HepG2 (cell line): ENCODE data around the gene ELL. TPM values are rescaled to one million over a fixed set of nuclear protein-coding genes. Genes with fewer than 3 reads are reported as not detected.

ENCODE experiments used
- ATAC-seq: fragments of 200-7000 bp; cut with Tn5 transposase; 3 replicates; pipeline ENCODE4 v1.9.1; 2020; ENCODE audit warnings: mild to moderate bottlenecking, moderate library complexity
- BruUV-seq: library from RNA; stranded (reverse); fragments of 400-500 nt; replicated peaks from 2 replicates; lab custom pipeline; 2021; lab: Mats Ljungman, UMichigan
- CTCF ChIA-PET: fragments of 300-600 bp; formaldehyde crosslinking; extraction: SDS; loops from one replicate; lab custom pipeline; 2021; ENCODE audit warnings: low total read pairs, inconsistent platforms, low intra/inter-chr PET ratio; lab: Yijun Ruan, JAX
- POLR2A ChIA-PET: fragments of 350-600 bp; sonication (Branson Sonifier 250); formaldehyde crosslinking; loops from one replicate; lab custom pipeline; 2020; ENCODE audit warnings: antibody characterized with exemption, inconsistent platforms; lab: Yijun Ruan, JAX
- DNase-seq: peaks from one replicate; pipeline ENCODE4 v3.0.0-alpha.2; 2015; ENCODE audit warnings: low spot score
- FAIRE-seq: peaks from 3 replicates; lab custom pipeline; 2011; peaks lifted over from hg19 to GRCh38; lab: Jason Lieb, UNC
- H2AFZ ChIP-seq: one replicate; pipeline ENCODE4 v1.6.1; 2011; ENCODE audit warnings: low read length, inconsistent platforms
- H3K27ac ChIP-seq: fragments of 300-600 bp; 3 replicates; pipeline ENCODE4 v1.8.0; 2011; ENCODE audit warnings: mixed run types, mild to moderate bottlenecking, mixed read lengths, low read length, inconsistent platforms; ENCODE audit not compliant: insufficient read depth; ENCODE audit errors: extremely low read length
- H3K27me3 ChIP-seq, 2 experiments: fragments of 200-600 bp in 1 of 2; 2 replicates in 1 of 2; 3 replicates in 1 of 2; pipeline versions ENCODE4 v1.6.0 to v1.8.0; 2011; ENCODE audit warnings: low read length in 2 of 2, mild to moderate bottlenecking in 2 of 2, moderate library complexity in 2 of 2, inconsistent platforms in 1 of 2; ENCODE audit not compliant: insufficient read depth in 2 of 2, control insufficient read depth in 1 of 2
- H3K36me3 ChIP-seq, 2 experiments: fragments of 200-600 bp in 1 of 2; replicated peaks in 1 of 2; 2 replicates in 1 of 2; 3 replicates in 1 of 2; pipeline versions ENCODE4 v1.5.1 to v1.8.0; 2011; ENCODE audit warnings: low read length in 2 of 2, inconsistent platforms in 1 of 2; ENCODE audit not compliant: insufficient read depth in 2 of 2, control insufficient read depth in 1 of 2
- H3K4me1 ChIP-seq: 2 replicates; pipeline ENCODE4 v1.5.1; 2012; ENCODE audit warnings: low read length, inconsistent platforms; ENCODE audit not compliant: insufficient read depth
- H3K4me2 ChIP-seq: 2 replicates; pipeline ENCODE4 v1.6.0; 2011; ENCODE audit warnings: low read depth, low read length, inconsistent platforms
- H3K4me3 ChIP-seq, 3 experiments: fragments of 200-600 bp in 1 of 3; sonication (generic), shearing (Covaris generic) in 1 of 3; replicated peaks in 1 of 3; 2 replicates each; pipeline ENCODE4 v1.5.1; 2011 to 2016; ENCODE audit warnings: low read length in 3 of 3, inconsistent platforms in 2 of 3, low read depth in 2 of 3, mild to moderate bottlenecking in 2 of 3, control low read depth in 1 of 3, mixed read lengths in 1 of 3; ENCODE audit not compliant: insufficient read depth in 1 of 3
- H3K79me2 ChIP-seq: one replicate; pipeline ENCODE4 v1.6.1; 2011; ENCODE audit warnings: low read length, inconsistent platforms; ENCODE audit not compliant: insufficient read depth
- H3K9ac ChIP-seq: 2 replicates; pipeline ENCODE4 v1.6.0; 2011; ENCODE audit warnings: mild to moderate bottlenecking, low read depth, low read length, inconsistent platforms; ENCODE audit not compliant: insufficient read depth
- H3K9me3 ChIP-seq: 2 replicates; pipeline ENCODE4 v1.5.1; 2012; ENCODE audit warnings: mild to moderate bottlenecking, low read length
- H4K20me1 ChIP-seq: 2 replicates; pipeline ENCODE4 v1.6.0; 2011; ENCODE audit warnings: inconsistent platforms, mild to moderate bottlenecking, low read length, moderate library complexity; ENCODE audit not compliant: insufficient read depth
- DZIP1 ChIP-seq: sonication (generic); formaldehyde crosslinking; IDR thresholded peaks from 2 replicates; pipeline ENCODE4 v1.5.0; 2020; ENCODE audit warnings: mild to moderate bottlenecking, missing genetic modification reagents
- ESRRA ChIP-seq: sonication (generic); formaldehyde crosslinking; IDR thresholded peaks from 2 replicates; pipeline ENCODE4 v1.5.1; 2020; ENCODE audit warnings: mild to moderate bottlenecking, low read depth, missing genetic modification reagents
- FOXK1 ChIP-seq: sonication (generic); formaldehyde crosslinking; IDR thresholded peaks from 2 replicates; pipeline ENCODE4 v1.4.0; 2020; ENCODE audit warnings: low read depth, missing genetic modification reagents, borderline replicate concordance
- HNRNPH1 ChIP-seq: fragments of 200-400 bp; formaldehyde crosslinking; optimal IDR thresholded peaks from 2 replicates; pipeline ENCODE3; 2017; ENCODE audit warnings: mild to moderate bottlenecking, low read depth, low read length
- PLRG1 ChIP-seq: fragments of 450-650 bp; conservative IDR thresholded peaks from 2 replicates; pipeline ENCODE4 v1.6.1; 2016
- RFX3 ChIP-seq: IDR thresholded peaks from 2 replicates; pipeline ENCODE4 v1.6.1; 2016; ENCODE audit warnings: missing biosample characterization, missing genetic modification reagents
- RORA ChIP-seq: sonication (generic); formaldehyde crosslinking; IDR thresholded peaks from 2 replicates; pipeline ENCODE4 v1.5.0; 2020; ENCODE audit warnings: mild to moderate bottlenecking, missing genetic modification reagents, moderate library complexity
- TARDBP ChIP-seq: sonication (generic); formaldehyde crosslinking; IDR thresholded peaks from 2 replicates; pipeline ENCODE4 v1.8.0; 2022; ENCODE audit warnings: mild to moderate bottlenecking, missing genetic modification reagents
- TEAD3 ChIP-seq: optimal IDR thresholded peaks from 2 replicates; pipeline ENCODE3; 2016; ENCODE audit warnings: borderline replicate concordance
- TP53 ChIP-seq: sonication (generic); formaldehyde crosslinking; conservative IDR thresholded peaks from 2 replicates; pipeline ENCODE4 v1.4.0; 2020; ENCODE audit warnings: missing genetic modification reagents
- ZBTB7B ChIP-seq: sonication (generic); formaldehyde crosslinking; IDR thresholded peaks from 2 replicates; pipeline ENCODE4 v1.4.0; 2020; ENCODE audit warnings: missing genetic modification reagents
- ZFP36L1 ChIP-seq: sonication (generic); formaldehyde crosslinking; IDR thresholded peaks from 2 replicates; pipeline ENCODE4 v1.8.0; 2022; ENCODE audit warnings: mild to moderate bottlenecking, missing genetic modification reagents, moderate library complexity
- ZNF207 ChIP-seq: fragments of 450-650 bp; IDR thresholded peaks from 2 replicates; pipeline ENCODE4 v1.6.1; 2016; ENCODE audit warnings: antibody characterized with exemption, borderline replicate concordance
- WGBS: methylation state at CpG from one replicate; pipeline ENCODE4 v1.1.6; 2017; ENCODE audit warnings: low lambda C conversion rate; 5-methylcytosine and 5-hydroxymethylcytosine counted together
- in situ Hi-C: cut with HindIII; loops from 2 replicates; pipeline ENCODE4 v1.10.0; 2017; ENCODE audit warnings: low pct_unique_long_range_greater_than_20kb; ENCODE audit not compliant: extremely low pct_ligation_motif_present
- intact Hi-C: fragments of 100-400 bp; cut with micrococcal nuclease; formaldehyde crosslinking; loops from one replicate; pipeline ENCODE4 v1.10.0; 2022; ENCODE audit not compliant: unreplicated experiment
- polyA plus RNA-seq, 8 experiments: library from polyadenylated mRNA; depleted of rRNA in 3 of 8; stranded (reverse) in 7 of 8; unstranded in 1 of 8; fragments of >200 nt; fragmentation: Illumina TruSeq in 4 of 8; extraction: Trizol in 4 of 8; gene quantifications; 2 replicates each; pipeline versions ENCODE4 v1.2.1 to v1.2.3, GENCODE V29; 2011 to 2016; ENCODE audit warnings: low read depth in 4 of 8, missing spikeins in 1 of 8, mixed read lengths in 1 of 8; ENCODE audit not compliant: insufficient read depth in 1 of 8
- total RNA-seq, 5 experiments: library from RNA; depleted of rRNA; stranded (reverse); fragments of >200 nt; fragmentation: Illumina TruSeq; extraction: Trizol; gene quantifications; 2 replicates each; pipeline ENCODE4 v1.2.3, GENCODE V29; 2016; ENCODE audit warnings: low read depth in 1 of 5
- TF ChIP-seq, protein P1 (sequence below): sonication (generic); formaldehyde crosslinking; IDR thresholded peaks from 2 replicates; pipeline ENCODE4 v1.8.1; 2023; ENCODE audit warnings: mild to moderate bottlenecking, missing genetic modification reagents
- TF ChIP-seq, protein P2 (sequence below): sonication (generic); formaldehyde crosslinking; IDR thresholded peaks from 2 replicates; pipeline ENCODE4 v1.4.0; 2020; ENCODE audit warnings: missing genetic modification reagents

The ELL gene
- total and polyA plus RNA-seq, 2 of the 13 experiments (the other 11 are each of a cell fraction or from before 2014, with no cell fraction given): 3.7 to 5.4 TPM

GRCh38 chr19:18518639-18519038, 3.2 kb downstream of the ELL start:
- intact Hi-C loops (no loop called here), in situ Hi-C loops (no loop called here)
- BruUV-seq: no TSS peak
- POLR2A ChIA-PET: interaction anchor here (0.7 to 2.2 kb wide), 9 partner anchors 8 to 68 kb away, joined by 3 to 7 read pairs (median 3); partner anchors contain the start of genes KXD1 and UBA52
- peak; percentile 75 for DNase-seq
- CTCF ChIA-PET: interaction anchor here (1.7 kb wide), 1 partner anchor 30 kb away, joined by 3 read pairs; no protein-coding TSS in a partner anchor
- peaks cover 75% of the 10 kb centered on the region for H3K4me1 ChIP-seq
- ATAC-seq: peak; percentile 12; the same call in 2 of the 3 replicates
- peak overlapping the region; percentile 94 for H3K27ac ChIP-seq
- peaks cover 73% of the 10 kb centered on the region for H3K79me2 ChIP-seq
- H3K9me3 ChIP-seq: no peaks in the 10 kb centered on the region
- H3K36me3 ChIP-seq: no peaks in the 10 kb centered on the region
- H3K27me3 ChIP-seq: no peaks in the 10 kb centered on the region; a peak in 1 of 5 replicates
- FAIRE-seq: peak; percentile 34
- no peak overlapping the region for H2AFZ ChIP-seq
- peak overlapping the region; percentile 94 for H3K4me2 ChIP-seq
- H3K4me3 ChIP-seq: peak overlapping the region in 2 of 3 experiments; percentile 2 to 100; a peak in 1 of 6 replicates
- H3K9ac ChIP-seq: peak overlapping the region; percentile 99
- H4K20me1 ChIP-seq: peaks cover 14% of the 10 kb centered on the region; the same call in 1 of the 2 replicates
- WGBS: 28% methylated on average over 9 of the region's 9 CpGs
- 0 out of 2 replicates have a peak, but pooled peaks have one; percentile 51 for TF ChIP-seq RORA (CRISPR knock-in tag)
- no peak for TF ChIP-seq ZNF207
- TF ChIP-seq PLRG1: no peak
- 0 out of 2 replicates have a peak, but pooled peaks have one; percentile 49 for TF ChIP-seq ZBTB7B (CRISPR knock-in tag)
- TF ChIP-seq ZFP36L1: peak; percentile 54; the same call in 1 of the 2 replicates
- TF ChIP-seq FOXK1 (CRISPR knock-in tag): peak; percentile 35; the same call in 1 of the 2 replicates
- no peak for TF ChIP-seq DZIP1 (CRISPR knock-in tag)
- 0 out of 2 replicates have a peak, but pooled peaks have one; percentile 29 for TF ChIP-seq TP53
- TF ChIP-seq TEAD3 (CRISPR knock-in tag): peak; percentile 55
- no peak for TF ChIP-seq RFX3 (CRISPR knock-in tag)
- no peak for TF ChIP-seq HNRNPH1
- TF ChIP-seq, protein P1, sequence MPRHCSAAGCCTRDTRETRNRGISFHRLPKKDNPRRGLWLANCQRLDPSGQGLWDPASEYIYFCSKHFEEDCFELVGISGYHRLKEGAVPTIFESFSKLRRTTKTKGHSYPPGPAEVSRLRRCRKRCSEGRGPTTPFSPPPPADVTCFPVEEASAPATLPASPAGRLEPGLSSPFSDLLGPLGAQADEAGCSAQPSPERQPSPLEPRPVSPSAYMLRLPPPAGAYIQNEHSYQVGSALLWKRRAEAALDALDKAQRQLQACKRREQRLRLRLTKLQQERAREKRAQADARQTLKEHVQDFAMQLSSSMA (CRISPR knock-in tag): no peak
- TF ChIP-seq, protein P2, sequence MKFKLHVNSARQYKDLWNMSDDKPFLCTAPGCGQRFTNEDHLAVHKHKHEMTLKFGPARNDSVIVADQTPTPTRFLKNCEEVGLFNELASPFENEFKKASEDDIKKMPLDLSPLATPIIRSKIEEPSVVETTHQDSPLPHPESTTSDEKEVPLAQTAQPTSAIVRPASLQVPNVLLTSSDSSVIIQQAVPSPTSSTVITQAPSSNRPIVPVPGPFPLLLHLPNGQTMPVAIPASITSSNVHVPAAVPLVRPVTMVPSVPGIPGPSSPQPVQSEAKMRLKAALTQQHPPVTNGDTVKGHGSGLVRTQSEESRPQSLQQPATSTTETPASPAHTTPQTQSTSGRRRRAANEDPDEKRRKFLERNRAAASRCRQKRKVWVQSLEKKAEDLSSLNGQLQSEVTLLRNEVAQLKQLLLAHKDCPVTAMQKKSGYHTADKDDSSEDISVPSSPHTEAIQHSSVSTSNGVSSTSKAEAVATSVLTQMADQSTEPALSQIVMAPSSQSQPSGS: 0 out of 2 replicates have a peak, but pooled peaks have one; percentile 32
- TF ChIP-seq ESRRA (CRISPR knock-in tag): peak; percentile 41; the same call in 1 of the 2 replicates
- TF ChIP-seq TARDBP (CRISPR knock-in tag): peak; percentile 51; the same call in 1 of the 2 replicates
